Fibroblast of lung (primary cell): Measurements from ENCODE around the gene CCDC30. TPM values are rescaled to one million over a fixed set of nuclear protein-coding genes. Genes with fewer than 3 reads are reported as not detected.

ENCODE experiments used
- DNase-seq, 2 donors: peaks; one replicate each; pipeline versions ENCODE4 v3.0.0 to v3.0.0-alpha.2; 2010; ENCODE audit warnings: low read depth in 2 of 2
- H2AFZ ChIP-seq: 2 replicates; pipeline ENCODE4 v1.5.1; 2012; ENCODE audit warnings: low read length, control low read depth, inconsistent platforms
- H3K27ac ChIP-seq: 2 replicates; pipeline ENCODE4 v1.5.1; 2011; ENCODE audit warnings: low read length, control low read depth; ENCODE audit not compliant: insufficient read depth
- H3K27me3 ChIP-seq: 2 replicates; pipeline ENCODE4 v1.5.1; 2011; ENCODE audit warnings: mild to moderate bottlenecking, low read length; ENCODE audit not compliant: control insufficient read depth, insufficient read depth
- H3K36me3 ChIP-seq: 2 replicates; pipeline ENCODE4 v1.5.1; 2011; ENCODE audit warnings: low read length; ENCODE audit not compliant: control insufficient read depth, insufficient read depth
- H3K4me1 ChIP-seq: 2 replicates; pipeline ENCODE4 v1.5.1; 2011; ENCODE audit warnings: low read length; ENCODE audit not compliant: control insufficient read depth, insufficient read depth; ENCODE audit errors: extremely low read depth
- H3K4me2 ChIP-seq: 2 replicates; pipeline ENCODE4 v1.5.1; 2011; ENCODE audit warnings: low read length, control low read depth; ENCODE audit not compliant: insufficient read depth; ENCODE audit errors: extremely low read depth
- H3K4me3 ChIP-seq, 4 experiments: fragments of 200-600 bp in 1 of 4; sonication (generic) in 1 of 4; replicated peaks in 1 of 4; 2 replicates each; pipeline ENCODE4 v1.5.1; 2011 to 2016; ENCODE audit warnings: low read length in 4 of 4, low read depth in 3 of 4, mild to moderate bottlenecking in 3 of 4, control low read depth in 2 of 4, inconsistent platforms in 1 of 4, mixed read lengths in 1 of 4; ENCODE audit not compliant: insufficient read depth in 1 of 4; ENCODE audit errors: control extremely low read depth in 1 of 4
- H3K79me2 ChIP-seq: 2 replicates; pipeline ENCODE4 v1.5.1; 2012; ENCODE audit warnings: mild to moderate bottlenecking, low read length, inconsistent platforms; ENCODE audit not compliant: control insufficient read depth, insufficient read depth
- H3K9ac ChIP-seq: 2 replicates; pipeline ENCODE4 v1.5.1; 2011; ENCODE audit warnings: mild to moderate bottlenecking, low read length, control low read depth; ENCODE audit not compliant: insufficient read depth
- H3K9me3 ChIP-seq: 2 replicates; pipeline ENCODE4 v1.5.1; 2012; ENCODE audit warnings: low read depth, low read length; ENCODE audit not compliant: control insufficient read depth, insufficient read depth
- H4K20me1 ChIP-seq: 2 replicates; pipeline ENCODE4 v1.5.1; 2011; ENCODE audit warnings: low read length; ENCODE audit not compliant: control insufficient read depth, insufficient read depth; ENCODE audit errors: extremely low read depth
- CTCF ChIP-seq, 2 donors: IDR thresholded peaks in 1 of 2; conservative IDR thresholded peaks in 1 of 2; 1 replicate in 1 of 2; 2 replicates in 1 of 2; pipeline ENCODE4 v1.5.1; 2011 to 2012; ENCODE audit warnings: low read length in 2 of 2, control low read depth in 1 of 2, inconsistent platforms in 1 of 2, low read depth in 1 of 2, mild to moderate bottlenecking in 1 of 2
- EZH2 ChIP-seq: IDR thresholded peaks from 2 replicates; pipeline ENCODE4 v1.5.1; 2012; ENCODE audit warnings: low read length, control low read depth, mild to moderate bottlenecking; ENCODE audit errors: missing control alignments
- polyA plus RNA-seq, 2 donors: library from polyadenylated mRNA; depleted of rRNA in 1 of 2; stranded (reverse) in 1 of 2; unstranded in 1 of 2; fragments of >200 nt; gene quantifications; 2 replicates each; pipeline ENCODE4 v1.2.1, GENCODE V29; 2011 to 2012; ENCODE audit warnings: missing spikeins in 1 of 2
- total RNA-seq: library from RNA; depleted of rRNA; stranded (reverse); fragments of >200 nt; gene quantifications from 2 replicates; pipeline ENCODE4 v1.2.1, GENCODE V29; 2014

The CCDC30 gene
- total and polyA plus RNA-seq, 2 donors (not counting 1 experiment from before 2014, with no cell fraction given): 0.56 to 1.3 TPM

- Histone ChIP-seq H4K20me1 (peaks cover 4% of the 10 kb centered on the region), H3K4me1 (no peaks in the 10 kb centered on the region), H3K4me2 (no peak overlapping the region), H2AFZ (no peak overlapping the region), H3K27me3 (no peaks in the 10 kb centered on the region), H3K4me3 (no peak overlapping the region), H3K9ac (no peak overlapping the region), H3K27ac (no peak overlapping the region), H3K36me3 (peaks cover 2% of the 10 kb centered on the region), H3K9me3 (no peaks in the 10 kb centered on the region), H3K79me2 (peaks cover 100% of the 10 kb centered on the region)
- peak in 1 of 2 donors; percentile 12 for DNase-seq
- no peak for TF ChIP-seq CTCF (conservative IDR thresholded peaks at IDR 0.05 in 1 of 2, IDR thresholded peaks at IDR 0.05 in 1 of 2; ENCODE audit: low read depth in 1 of 2, low read length in 2 of 2)
- TF ChIP-seq EZH2: no peak
Measured at GRCh38 chr1:42690477-42691156, 227.5 kb downstream of the CCDC30 start.

GRCh38 chr1:42691157-42691498 is 228.0 kb downstream of the CCDC30 start:
- no peaks in the 10 kb centered on the region for H3K4me1 ChIP-seq
- H2AFZ ChIP-seq: no peak overlapping the region
- H3K9me3 ChIP-seq: no peaks in the 10 kb centered on the region
- no peaks in the 10 kb centered on the region for H3K27me3 ChIP-seq
- DNase-seq: no peak
- no peak overlapping the region for H3K27ac ChIP-seq
- no peak for TF ChIP-seq EZH2
- TF ChIP-seq CTCF (conservative IDR thresholded peaks at IDR 0.05 in 1 of 2, IDR thresholded peaks at IDR 0.05 in 1 of 2; ENCODE audit: low read depth in 1 of 2, low read length in 2 of 2): no peak
- H3K4me2 ChIP-seq: no peak overlapping the region
- H3K36me3 ChIP-seq: peaks cover 2% of the 10 kb centered on the region
- peaks cover 4% of the 10 kb centered on the region for H4K20me1 ChIP-seq
- H3K9ac ChIP-seq: no peak overlapping the region
- peaks cover 99% of the 10 kb centered on the region for H3K79me2 ChIP-seq
- H3K4me3 ChIP-seq: no peak overlapping the region

- no peaks in the 10 kb centered on the region for H3K4me1 ChIP-seq
- no peaks in the 10 kb centered on the region for H3K9me3 ChIP-seq
- no peak overlapping the region for H3K4me2 ChIP-seq
- H3K4me3 ChIP-seq: no peak overlapping the region
- no peaks in the 10 kb centered on the region for H3K27me3 ChIP-seq
- H3K9ac ChIP-seq: no peak overlapping the region
- no peak overlapping the region for H3K27ac ChIP-seq
- no peak overlapping the region for H2AFZ ChIP-seq
- H3K36me3 ChIP-seq: peaks cover 6% of the 10 kb centered on the region
- peaks cover 4% of the 10 kb centered on the region for H4K20me1 ChIP-seq
- H3K79me2 ChIP-seq: peaks cover 91% of the 10 kb centered on the region
- TF ChIP-seq CTCF (conservative IDR thresholded peaks at IDR 0.05 in 1 of 2, IDR thresholded peaks at IDR 0.05 in 1 of 2; ENCODE audit: low read depth in 1 of 2, low read length in 2 of 2) (no peak), EZH2 (no peak)
- no peak for DNase-seq
Measured at GRCh38 chr1:42692461-42692860, 229.4 kb downstream of the CCDC30 start.
